HL-60 (cell line): ENCODE data around the gene INSRR.

Experiments used
- CTCF ChIP-seq: IDR thresholded peaks from one replicate; pipeline ENCODE4 v1.5.1; 2011; ENCODE audit warnings: low read length, control low read depth, inconsistent platforms; ENCODE audit not compliant: insufficient read depth
- GABPA ChIP-seq: IDR thresholded peaks from 2 replicates; pipeline ENCODE4 v1.6.1; 2012; ENCODE audit warnings: low read depth
- POLR2AphosphoS5 ChIP-seq: IDR thresholded peaks from 2 replicates; pipeline ENCODE4 v1.6.1; 2012; ENCODE audit warnings: low read depth
- REST ChIP-seq: IDR thresholded peaks from 2 replicates; pipeline ENCODE4 v1.6.1; 2012; ENCODE audit warnings: low read depth; ENCODE audit not compliant: insufficient replicate concordance
- SPI1 ChIP-seq: IDR thresholded peaks from 2 replicates; pipeline ENCODE4 v1.6.1; 2012; ENCODE audit warnings: low read depth, mild to moderate bottlenecking, borderline replicate concordance

DNA sequence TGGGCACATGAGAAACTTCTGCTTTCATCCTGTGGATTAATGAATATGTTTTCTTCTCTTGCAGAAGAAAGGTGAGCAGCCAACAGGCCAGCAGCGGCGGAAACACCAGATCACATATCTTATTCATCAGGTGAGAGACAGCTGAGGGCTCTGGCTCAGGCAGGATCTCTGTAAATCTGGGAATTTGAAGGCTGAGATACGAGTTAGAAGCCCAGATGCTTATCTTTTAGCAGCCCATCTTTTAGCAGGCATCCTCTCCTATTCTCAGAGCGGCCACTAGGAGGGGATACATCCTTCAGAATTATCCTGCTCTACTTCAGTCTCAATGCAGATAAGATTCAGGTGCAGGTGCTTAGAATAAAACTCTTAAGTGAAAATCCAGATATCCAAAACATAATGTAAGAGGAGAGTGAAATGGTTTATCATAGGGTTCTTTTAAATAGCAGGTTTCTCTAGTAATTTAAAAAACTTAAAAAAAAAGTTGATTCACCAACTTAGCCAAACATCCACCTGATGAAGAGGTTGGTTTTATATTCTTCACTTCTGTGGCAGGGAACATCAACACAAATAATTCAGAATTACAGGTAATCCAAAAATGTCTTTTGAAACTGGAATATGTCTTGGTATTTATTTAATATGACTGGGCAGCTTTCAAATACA, 61.6 kb downstream of the INSRR start:
- TF ChIP-seq CTCF (peak; percentile 82), POLR2AphosphoS5 (no peak), GABPA (no peak), REST (no peak), SPI1 (no peak)
